Skin epidermis (tissue), 12 donors: ENCODE results near the gene ASF1A.
"Not testable (repeated sequence)": the region's sequence is repeated elsewhere in the genome, so short reads cannot be mapped to it uniquely, and the experiment has no call there.

Experiments used
- H3K27ac ChIP-seq, 21 experiments: fragments of 200-600 bp; sonication (generic) in 11 of 21; one replicate each; pipeline ENCODE4 v1.5.0; 2020; ENCODE audit warnings: mild to moderate bottlenecking in 3 of 21, inconsistent platforms in 2 of 21, moderate library complexity in 2 of 21
- H3K4me3 ChIP-seq, 7 experiments: fragments of 200-600 bp; sonication (generic) in 2 of 7; one replicate each; pipeline ENCODE4 v1.5.0; 2020; ENCODE audit warnings: inconsistent platforms in 2 of 7, mild to moderate bottlenecking in 2 of 7, moderate library complexity in 1 of 7

The ASF1A gene

GRCh38 chr6:118893807-118894424, at the start of gene ASF1A:
TSS of gene ASF1A (plus strand) at chr6:118894152. CDS start at chr6:118894414, 262 bp downstream.
- H3K27ac ChIP-seq: peak within 1 kb of the TSS; percentile 67 to 99 (median 96)
- peak within 1 kb of the TSS; percentile 67 to 92 (median 89) for H3K4me3 ChIP-seq

GRCh38 chr6:118844915-118845314, 49.0 kb upstream of the ASF1A start:
- no peak overlapping the region for H3K27ac ChIP-seq

GRCh38 chr6:118853408-118853807, 40.5 kb upstream of the ASF1A start:
- H3K4me3 ChIP-seq: no peak overlapping the region
- H3K27ac ChIP-seq: no peak overlapping the region

More at GRCh38 chr6:118844915-118845314, 49.0 kb upstream of the ASF1A start:
- H3K4me3 ChIP-seq: no peak overlapping the region

- H3K4me3 ChIP-seq: no peak overlapping the region
- H3K27ac ChIP-seq: no peak overlapping the region
These were observed 37.7 kb upstream of the ASF1A start for GRCh38 chr6:118856301-118856700.

GRCh38 chr6:118859517-118860064, 34.4 kb upstream of the ASF1A start:
- no peak overlapping the region for H3K27ac ChIP-seq
- no peak overlapping the region for H3K4me3 ChIP-seq

- Histone ChIP-seq H3K27ac (no peak overlapping the region), H3K4me3 (no peak overlapping the region)
These were observed 33.6 kb upstream of the ASF1A start for GRCh38 chr6:118860363-118860762.

GRCh38 chr6:118860880-118861279, 33.1 kb upstream of the ASF1A start:
- Histone ChIP-seq H3K4me3 (no peak overlapping the region), H3K27ac (no peak overlapping the region)

GRCh38 chr6:118862443-118862842, 31.5 kb upstream of the ASF1A start:
- no peak overlapping the region for H3K4me3 ChIP-seq
- H3K27ac ChIP-seq: no peak overlapping the region

- H3K27ac ChIP-seq: peak overlapping the region in 1 of 21 experiments; percentile 14
These were observed 29.4 kb upstream of the ASF1A start for GRCh38 chr6:118864341-118865099.

GRCh38 chr6:118865100-118865391, 28.9 kb upstream of the ASF1A start:
- H3K27ac ChIP-seq: no peak overlapping the region
- no peak overlapping the region for H3K4me3 ChIP-seq

More at GRCh38 chr6:118864341-118865099, 29.4 kb upstream of the ASF1A start:
- no peak overlapping the region for H3K4me3 ChIP-seq

- no peak overlapping the region for H3K4me3 ChIP-seq
- H3K27ac ChIP-seq: no peak overlapping the region
These were observed 26.8 kb upstream of the ASF1A start for GRCh38 chr6:118867181-118867580.

GRCh38 chr6:118868901-118869300, 25.1 kb upstream of the ASF1A start:
- not testable (repeated sequence) for H3K4me3 ChIP-seq

GRCh38 chr6:118869350-118869749, 24.6 kb upstream of the ASF1A start:
- Histone ChIP-seq H3K27ac (no peak overlapping the region), H3K4me3 (no peak overlapping the region)

More at GRCh38 chr6:118868901-118869300, 25.1 kb upstream of the ASF1A start:
- H3K27ac ChIP-seq: not testable (repeated sequence)

- Histone ChIP-seq H3K27ac (peak overlapping the region in 1 of 21 experiments; percentile 5), H3K4me3 (no peak overlapping the region)
These were observed 23.9 kb upstream of the ASF1A start for GRCh38 chr6:118869894-118870589.

- H3K4me3 ChIP-seq: no peak overlapping the region
- H3K27ac ChIP-seq: no peak overlapping the region
These were observed 22.6 kb upstream of the ASF1A start for GRCh38 chr6:118871331-118871730.

- no peak overlapping the region for H3K4me3 ChIP-seq
- H3K27ac ChIP-seq: no peak overlapping the region
These were observed 21.6 kb upstream of the ASF1A start for GRCh38 chr6:118872318-118872717.

GRCh38 chr6:118872726-118873125, 21.2 kb upstream of the ASF1A start:
- Histone ChIP-seq H3K27ac (no peak overlapping the region), H3K4me3 (no peak overlapping the region)

- Histone ChIP-seq H3K4me3 (no peak overlapping the region), H3K27ac (no peak overlapping the region)
These were observed 20.7 kb upstream of the ASF1A start for GRCh38 chr6:118873239-118873638.

- no peak overlapping the region for H3K27ac ChIP-seq
- H3K4me3 ChIP-seq: no peak overlapping the region
These were observed 18.3 kb upstream of the ASF1A start for GRCh38 chr6:118875672-118876071.

- H3K4me3 ChIP-seq: no peak overlapping the region
- no peak overlapping the region for H3K27ac ChIP-seq
These were observed 17.8 kb upstream of the ASF1A start for GRCh38 chr6:118876198-118876597.

GRCh38 chr6:118876814-118877213, 17.1 kb upstream of the ASF1A start:
- no peak overlapping the region for H3K27ac ChIP-seq
- H3K4me3 ChIP-seq: no peak overlapping the region
